G401 (cell line): ENCODE data around the gene HDAC11. TPM values are rescaled to one million over a fixed set of nuclear protein-coding genes. Genes with fewer than 3 reads are reported as not detected.
A peak's percentile ranks its signal among the peaks of the same experiment; 100 is the strongest.
"Not testable (repeated sequence)": the region's sequence is repeated elsewhere in the genome, so short reads cannot be mapped to it uniquely, and the experiment has no call there.

ENCODE experiments used
- DNase-seq: peaks from one replicate; pipeline ENCODE4 v3.0.0-alpha.2; 2015; ENCODE audit warnings: low spot score
- in situ Hi-C: cut with HindIII; loops from 2 replicates; pipeline ENCODE4 v1.10.0; 2016; ENCODE audit warnings: low sequenced_read_pairs, mixed read lengths
- total RNA-seq: library from RNA; depleted of rRNA; stranded (reverse); fragments of >200 nt; shearing (Covaris generic); gene quantifications from 2 replicates; pipeline ENCODE4 v1.2.3, GENCODE V29; 2014

HDAC11 gene
- total RNA-seq, 1 experiment from 2014 or later: 15.3 TPM

- in situ Hi-C loops: no loop called here
- no peak for DNase-seq
These were observed 11.3 kb downstream of the HDAC11 start for GRCh38 chr3:13491206-13491974.

GRCh38 chr3:13492048-13492447 lies 11.9 kb downstream of the HDAC11 start:
- in situ Hi-C loops: no loop called here
- DNase-seq: no peak

- in situ Hi-C loops: no loop called here
- no peak for DNase-seq
These were observed 13.1 kb downstream of the HDAC11 start for GRCh38 chr3:13492976-13493866.

DNA sequence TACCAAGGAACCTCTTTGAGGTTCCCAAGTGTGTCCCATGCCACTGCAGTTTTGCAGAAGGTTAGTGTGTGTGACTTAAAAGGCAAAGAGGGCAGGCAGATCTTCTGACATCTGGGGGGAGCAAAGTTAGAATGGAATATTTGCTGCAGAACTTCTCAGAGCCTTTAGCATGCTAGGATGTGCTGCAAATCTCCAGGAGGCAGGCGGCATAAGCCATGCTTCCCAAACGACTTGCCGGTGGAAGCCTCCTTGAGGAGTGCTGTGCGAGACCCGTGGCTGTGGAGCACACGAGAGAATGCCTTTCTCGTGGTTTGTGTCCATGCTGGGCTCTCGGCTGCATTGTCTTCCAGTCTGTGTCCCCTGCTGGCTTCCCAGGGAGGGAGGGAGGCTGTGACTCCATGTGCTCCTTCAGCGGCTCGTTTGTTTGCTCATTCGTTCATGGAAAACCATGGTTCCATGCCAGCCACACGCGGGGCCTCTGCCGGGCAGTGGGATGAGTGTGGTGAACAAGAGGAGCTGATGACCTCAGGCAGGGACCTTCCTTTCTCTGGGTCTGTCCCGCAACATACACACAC lies 13.8 kb downstream of the HDAC11 start:
- DNase-seq: no peak
- in situ Hi-C loops: no loop called here

- in situ Hi-C loops: no loop called here
- peak; percentile 19 for DNase-seq
These were observed 14.6 kb downstream of the HDAC11 start for GRCh38 chr3:13494463-13495350.

- in situ Hi-C loops: no loop called here
- DNase-seq: no peak
These were observed 15.3 kb downstream of the HDAC11 start for GRCh38 chr3:13495351-13495813.

- in situ Hi-C loops: no loop called here
- DNase-seq: peak; percentile 93
These were observed 16.0 kb downstream of the HDAC11 start for GRCh38 chr3:13495921-13496723.

- DNase-seq: no peak
- in situ Hi-C loops: no loop called here
These were observed 16.8 kb downstream of the HDAC11 start for GRCh38 chr3:13496879-13497278.

DNA sequence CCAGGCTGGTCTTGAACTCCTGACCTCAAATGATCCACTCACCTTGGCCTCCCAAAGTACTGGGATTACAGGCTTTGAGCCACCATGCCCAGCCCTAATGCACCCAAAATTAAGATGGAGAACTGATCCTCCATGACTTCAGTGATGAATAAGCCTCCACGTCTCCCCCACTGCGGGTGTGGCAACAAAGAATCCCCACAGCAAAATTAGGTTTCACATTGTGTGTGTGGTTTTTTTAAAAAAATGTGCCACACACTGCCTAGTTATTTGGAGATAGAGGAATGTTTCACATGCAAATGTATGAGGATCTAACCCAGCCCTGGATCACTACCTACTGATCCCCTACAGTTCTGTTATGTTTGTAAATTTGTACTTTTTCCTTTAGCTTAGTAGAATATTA lies 17.3 kb downstream of the HDAC11 start:
- in situ Hi-C loops: no loop called here

DNA sequence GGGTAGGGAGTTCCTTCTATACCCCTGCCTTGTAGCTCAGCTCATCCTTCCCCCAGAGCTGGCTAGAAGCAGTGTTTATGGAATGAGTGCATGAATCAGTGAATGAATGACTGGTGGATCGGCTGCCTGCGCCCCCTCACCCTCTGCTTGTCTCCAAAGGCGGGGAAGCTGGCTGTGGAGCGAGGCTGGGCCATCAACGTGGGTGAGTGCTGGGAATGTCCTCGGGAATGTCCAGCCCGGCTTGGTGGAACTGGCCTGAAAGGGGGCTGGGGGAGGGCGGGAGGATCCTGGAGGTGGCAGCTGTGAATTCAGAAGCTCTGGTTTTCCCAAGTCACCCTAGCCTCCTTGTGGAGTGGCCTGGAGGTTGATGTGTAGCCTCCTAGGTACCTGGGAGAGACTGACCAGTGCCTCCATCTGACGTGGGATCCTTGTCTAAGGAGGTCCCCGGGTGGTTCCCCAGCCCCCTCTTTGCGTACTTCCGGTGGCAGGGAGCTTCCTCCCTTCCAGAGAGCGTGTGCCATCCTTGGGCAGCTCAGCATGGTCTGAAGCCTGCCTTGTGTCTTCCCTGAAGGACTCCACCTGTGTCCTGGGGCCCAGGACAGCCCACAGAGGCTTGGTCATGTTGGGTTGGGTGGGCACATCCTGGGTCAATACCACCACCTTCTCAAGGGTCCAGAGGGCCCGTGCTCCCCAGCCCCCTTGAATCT lies 18.4 kb downstream of the HDAC11 start:
- in situ Hi-C loops: no loop called here
- no peak for DNase-seq

More for the DNA sequence above, 17.3 kb downstream of the HDAC11 start:
- DNase-seq: no peak

GRCh38 chr3:13499246-13499645 lies 19.1 kb downstream of the HDAC11 start:
- in situ Hi-C loops, DNase-seq: not testable (repeated sequence)

- DNase-seq: no peak
- in situ Hi-C loops: no loop called here
These were observed 20.2 kb downstream of the HDAC11 start for GRCh38 chr3:13500133-13500885.

DNA sequence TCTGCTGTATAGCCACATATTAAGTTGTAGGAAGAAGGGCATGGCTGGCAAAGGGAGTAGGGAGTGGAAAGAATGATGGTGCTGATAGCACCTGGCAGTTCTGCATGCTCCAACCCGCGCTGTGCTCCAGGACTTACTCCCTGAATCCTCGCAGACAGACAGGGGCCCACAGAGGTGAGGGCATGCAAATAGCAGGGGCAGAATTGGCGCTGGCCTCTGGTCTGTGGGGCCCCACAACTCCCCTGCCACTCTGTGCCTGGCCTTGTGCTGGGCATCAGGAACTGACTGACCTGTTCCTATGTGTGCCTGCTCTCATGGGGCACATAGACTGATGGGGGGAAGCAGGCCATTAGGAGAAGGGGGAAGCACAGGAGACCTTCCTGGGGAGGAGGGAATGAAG lies 20.9 kb downstream of the HDAC11 start:
- in situ Hi-C loops: no loop called here
- no peak for DNase-seq

GRCh38 chr3:13501521-13501920 lies 21.4 kb downstream of the HDAC11 start:
- DNase-seq: no peak
- in situ Hi-C loops: no loop called here

DNA sequence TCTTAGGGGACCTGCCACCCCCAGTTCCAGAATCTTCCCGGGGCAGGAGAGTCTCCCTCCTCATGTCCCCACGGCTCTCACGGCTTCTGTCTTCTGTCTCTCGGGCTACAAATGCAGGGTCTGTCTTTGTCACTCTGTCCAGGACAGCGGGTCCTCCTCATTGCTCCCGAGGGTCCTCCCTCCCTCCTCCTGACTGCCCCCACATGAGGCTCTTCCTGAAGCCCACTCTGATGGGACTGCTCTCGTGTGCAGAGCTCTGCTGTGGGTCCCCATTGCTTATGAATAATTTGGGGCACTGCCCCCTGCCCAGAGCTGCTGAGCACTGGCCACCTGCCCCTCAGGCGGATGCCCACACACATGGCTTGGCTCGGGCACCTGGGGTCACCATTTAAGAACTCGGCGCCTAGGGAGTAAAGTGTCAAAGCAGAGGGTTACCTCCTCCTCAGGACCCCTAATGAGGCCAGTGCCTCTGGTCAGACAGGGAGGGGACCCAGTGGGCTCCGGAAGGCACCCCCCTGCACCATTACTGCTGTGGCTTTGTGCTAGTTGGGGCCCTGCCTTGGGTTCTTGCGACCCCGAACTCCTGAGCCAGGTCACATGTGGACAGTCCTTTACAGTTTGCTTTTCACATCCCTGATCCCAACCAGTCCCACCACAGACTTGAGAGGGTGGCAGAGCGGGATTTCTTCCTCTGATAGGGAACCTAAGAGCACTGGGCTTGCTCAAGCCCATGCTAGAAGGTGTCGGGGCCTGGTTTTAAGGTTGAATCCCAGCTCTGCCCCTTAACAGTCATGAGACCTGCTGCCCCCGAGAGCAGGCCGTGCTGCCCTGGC lies 22.1 kb downstream of the HDAC11 start:
- in situ Hi-C loops: no loop called here
- DNase-seq: no peak

DNA sequence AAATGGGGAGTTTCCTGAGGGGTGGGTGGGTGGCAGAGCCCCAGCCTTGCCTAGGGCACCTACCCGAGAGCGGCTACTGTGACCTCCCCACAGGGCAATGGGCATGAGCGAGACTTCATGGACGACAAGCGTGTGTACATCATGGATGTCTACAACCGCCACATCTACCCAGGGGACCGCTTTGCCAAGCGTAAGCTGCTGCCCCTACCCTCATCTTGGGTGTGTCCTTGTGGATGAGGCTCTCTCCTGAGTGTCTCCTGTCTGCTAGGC lies 22.6 kb downstream of the HDAC11 start:
- DNase-seq: no peak
- in situ Hi-C loops: no loop called here
